Epidermal melanocyte (primary cell): ENCODE data around the gene PCYT2.
"Not testable (repeated sequence)": the region's sequence is repeated elsewhere in the genome, so short reads cannot be mapped to it uniquely, and the experiment has no call there.

Experiments used
- DNase-seq: peaks from one replicate; pipeline ENCODE4 v3.0.0; 2011; ENCODE audit warnings: low spot score; ENCODE audit not compliant: insufficient read length

Gene PCYT2

DNA sequence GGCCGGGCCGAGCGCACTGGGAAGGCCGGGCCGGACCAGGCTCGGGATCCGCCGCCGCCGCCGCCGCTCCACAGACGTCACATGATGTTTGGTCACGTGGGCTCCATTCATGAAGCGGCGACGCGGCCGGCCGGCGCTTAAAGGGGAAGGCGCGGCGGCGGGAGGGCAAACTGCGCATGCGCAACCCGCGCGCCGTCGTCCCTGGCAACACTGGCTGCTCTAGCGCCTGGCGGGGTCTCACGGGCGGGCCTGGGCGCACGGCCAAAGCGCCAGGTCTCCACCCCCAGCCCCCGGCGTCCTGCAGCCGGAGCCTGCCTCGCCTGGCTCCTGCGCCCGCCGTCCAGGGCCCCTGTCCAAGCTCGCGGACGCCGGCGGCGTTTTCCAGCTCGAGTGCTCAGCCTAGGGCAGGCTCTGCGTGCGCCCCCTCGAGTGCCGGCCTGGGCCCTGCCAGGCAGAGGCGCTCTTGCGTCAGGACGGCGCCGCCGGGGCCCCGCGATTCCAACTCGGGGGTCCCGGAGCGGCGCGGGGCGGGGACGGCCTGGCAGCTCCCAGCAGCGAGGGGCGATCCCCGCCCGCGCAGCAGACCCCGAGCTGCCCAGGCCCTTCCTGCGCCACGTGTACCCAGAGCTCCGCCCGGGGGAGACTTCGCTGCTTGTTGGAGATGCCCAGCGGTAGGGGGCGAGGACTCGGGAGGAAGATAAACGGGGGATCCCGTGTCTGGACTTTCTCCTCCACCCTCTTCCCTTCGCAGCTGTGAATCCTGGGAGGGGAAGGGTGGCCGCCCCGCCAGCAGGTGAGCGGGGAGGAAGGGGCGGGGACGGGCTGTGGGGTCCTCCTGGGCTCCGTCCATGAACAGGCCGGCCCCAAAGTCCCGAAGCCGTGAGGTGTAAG lies 16.7 kb upstream of the PCYT2 start, which contains the start of gene MAFG:
Gene MAFG (minus strand): TSS at position 83 of the 891 bp plus-strand sequence. CDS start 4,550 bp downstream, outside the sequence.
- peak; percentile 98 for DNase-seq

- DNase-seq = no peak
Measured at GRCh38 chr17:81927152-81927652, 16.0 kb upstream of the PCYT2 start.

DNA sequence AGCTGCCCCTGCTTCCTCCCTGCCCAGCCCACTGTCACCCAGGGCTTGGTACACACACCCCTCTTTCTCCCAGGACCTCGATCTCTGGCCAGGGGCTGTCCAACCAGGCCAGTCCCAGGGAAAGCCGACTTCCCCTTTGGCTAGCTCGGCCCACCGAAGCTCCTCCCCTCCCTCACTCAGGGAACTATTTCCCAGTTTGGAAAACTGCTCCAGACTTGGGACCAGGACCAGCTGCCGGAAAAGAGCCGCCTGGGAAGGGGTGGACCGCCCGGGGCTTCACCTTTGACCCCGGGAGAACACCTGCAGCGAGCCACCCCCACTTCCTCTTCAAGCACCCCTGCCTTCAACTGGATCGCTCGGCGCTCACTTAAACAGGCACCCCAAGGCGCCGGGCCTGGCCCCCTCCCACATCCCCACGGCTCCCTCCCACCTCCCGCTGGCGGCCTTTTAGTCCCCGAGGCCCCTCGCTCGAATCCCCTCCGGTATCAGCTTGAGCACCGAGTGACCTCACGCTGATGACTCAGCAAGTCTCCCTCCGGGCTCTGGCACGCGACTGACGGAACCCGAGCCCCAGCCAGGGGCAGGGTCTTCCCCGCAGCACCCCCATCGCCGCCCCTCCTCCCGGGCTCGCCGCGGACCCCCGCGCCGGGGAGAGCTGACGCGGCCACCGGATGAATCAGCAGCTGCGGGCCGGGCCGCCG lies 15.4 kb upstream of the PCYT2 start:
- DNase-seq = peak; percentile 96

DNA sequence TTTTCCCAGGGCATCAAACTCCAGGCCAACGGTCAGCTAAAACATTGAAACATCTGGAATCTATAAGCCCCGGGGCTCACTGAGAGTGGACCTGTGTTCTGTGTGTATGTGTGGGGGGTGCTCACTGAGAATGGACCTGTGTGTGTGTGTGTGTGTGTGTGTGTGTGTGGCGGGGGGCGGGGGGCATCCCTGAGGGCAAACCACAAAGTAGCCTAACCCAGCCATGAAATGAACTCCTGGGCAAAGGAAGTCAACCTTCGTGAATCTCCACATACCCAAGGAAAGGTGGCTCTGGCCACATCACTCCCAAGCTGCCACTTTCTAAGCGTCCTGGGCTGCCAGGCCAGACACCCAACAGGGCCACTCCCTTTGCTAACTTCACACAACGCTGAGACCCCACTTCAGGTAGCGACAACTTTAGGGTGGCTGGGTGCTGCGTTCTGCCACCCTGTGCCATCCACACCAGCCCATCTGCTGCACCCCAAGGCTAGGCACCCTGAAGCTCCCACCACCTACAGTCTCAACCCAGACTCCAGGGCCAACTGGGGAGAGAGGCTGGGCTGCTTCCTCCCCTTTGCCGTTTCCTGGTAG lies 14.8 kb upstream of the PCYT2 start:
- no peak for DNase-seq

GRCh38 chr17:81924557-81925532 lies 13.6 kb upstream of the PCYT2 start:
- DNase-seq = no peak

- DNase-seq = peak; percentile 49
Measured at GRCh38 chr17:81923302-81924260, 12.4 kb upstream of the PCYT2 start.

DNA sequence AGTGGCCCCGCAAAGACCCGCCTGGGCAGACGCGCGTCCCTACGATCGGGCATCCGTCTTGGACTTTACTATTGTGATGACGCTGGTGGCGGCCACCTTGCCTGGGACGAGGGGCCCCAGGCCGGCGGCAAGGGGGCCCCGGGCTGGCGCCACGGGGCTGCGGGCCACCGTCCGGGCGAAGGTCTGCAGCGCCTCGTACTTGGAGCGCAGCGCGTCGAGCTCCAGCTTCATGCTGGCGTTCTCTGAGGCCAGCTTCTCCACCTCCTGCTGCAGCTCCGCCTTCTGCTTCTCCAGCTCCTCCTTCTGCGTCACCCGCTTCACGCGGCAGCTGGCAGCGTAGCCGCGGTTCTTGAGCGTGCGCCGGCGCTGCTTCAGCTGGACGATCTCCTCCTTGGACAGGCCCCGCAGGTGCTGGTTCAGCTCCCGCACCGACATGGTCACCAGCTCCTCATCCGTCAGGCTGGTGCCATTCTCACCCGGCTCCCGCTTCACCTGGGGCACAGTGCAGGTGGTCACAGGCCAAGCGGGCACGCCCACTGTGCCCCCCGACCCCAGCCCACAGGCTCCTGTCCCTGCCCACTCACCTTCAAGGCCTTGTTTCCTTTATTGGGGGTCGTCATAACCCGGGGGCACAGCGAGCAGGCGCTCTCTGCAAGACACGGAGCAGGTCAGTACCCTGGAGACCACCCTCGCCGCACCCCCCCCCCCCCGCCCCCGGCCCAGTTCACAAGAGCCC lies 11.5 kb upstream of the PCYT2 start:
- DNase-seq = no peak

GRCh38 chr17:81921996-81922565 lies 10.9 kb upstream of the PCYT2 start:
- DNase-seq = no peak

DNA sequence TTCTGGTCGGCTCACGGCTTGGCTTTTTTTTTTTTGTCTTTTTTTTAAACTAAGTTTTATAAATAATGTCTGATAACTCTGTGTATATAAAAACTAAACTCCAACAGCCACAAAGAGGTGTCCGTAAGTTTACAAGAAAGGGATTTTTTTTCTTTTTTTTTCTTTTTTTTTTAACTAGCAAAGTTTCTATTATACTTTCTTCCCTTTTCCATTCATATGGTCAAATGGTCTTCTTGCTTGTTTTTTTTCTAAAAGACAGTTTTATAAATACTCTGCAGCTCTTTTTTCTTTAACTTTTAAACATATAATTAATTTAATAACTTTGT lies 10.3 kb upstream of the PCYT2 start:
- DNase-seq = no peak

DNA sequence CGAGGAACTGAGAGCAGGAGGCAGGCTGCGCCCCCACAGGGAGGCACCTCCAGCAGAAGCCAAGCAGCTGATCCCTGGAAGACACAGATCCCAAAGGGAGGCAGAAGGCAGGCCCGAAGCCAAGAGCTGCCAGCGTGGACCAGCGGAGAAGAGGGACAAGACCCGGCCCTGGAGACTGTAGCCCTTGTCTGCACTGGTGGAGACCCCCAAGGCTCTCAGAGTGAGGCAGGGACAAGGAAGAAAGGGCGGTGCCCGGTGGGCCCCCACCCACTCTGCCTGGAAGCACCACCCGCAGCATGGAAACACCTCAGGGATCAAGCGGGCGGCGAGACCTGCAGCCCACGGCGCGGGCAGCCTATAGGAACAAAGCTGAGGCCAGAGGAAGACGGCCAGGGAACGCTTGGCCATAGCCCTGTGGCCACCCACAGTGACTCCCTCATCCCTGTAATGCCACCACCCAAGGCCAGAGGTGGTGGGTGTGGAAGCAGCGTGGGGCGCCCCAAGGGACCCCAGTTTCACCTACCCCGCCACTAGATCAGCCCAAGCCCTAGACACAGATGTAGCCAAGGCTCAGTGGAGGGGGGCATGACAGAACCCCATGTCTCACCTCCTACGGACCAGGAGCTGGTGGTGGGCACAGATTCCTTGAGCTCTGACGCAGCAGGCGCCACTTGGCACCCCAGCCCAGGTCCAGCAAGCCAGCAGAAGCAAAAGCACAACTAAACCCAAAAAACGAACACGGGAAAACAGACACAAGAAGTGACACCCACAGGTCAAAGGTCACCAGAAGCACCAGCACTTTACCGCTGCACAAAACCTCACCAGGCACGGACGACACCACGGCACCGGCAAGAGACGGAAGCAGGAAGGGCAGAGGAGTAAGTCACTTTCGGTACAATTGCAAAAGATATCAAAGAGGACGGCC lies 9.7 kb upstream of the PCYT2 start:
- DNase-seq = no peak

GRCh38 chr17:81918832-81919545 lies 7.8 kb upstream of the PCYT2 start:
- no peak for DNase-seq

DNA sequence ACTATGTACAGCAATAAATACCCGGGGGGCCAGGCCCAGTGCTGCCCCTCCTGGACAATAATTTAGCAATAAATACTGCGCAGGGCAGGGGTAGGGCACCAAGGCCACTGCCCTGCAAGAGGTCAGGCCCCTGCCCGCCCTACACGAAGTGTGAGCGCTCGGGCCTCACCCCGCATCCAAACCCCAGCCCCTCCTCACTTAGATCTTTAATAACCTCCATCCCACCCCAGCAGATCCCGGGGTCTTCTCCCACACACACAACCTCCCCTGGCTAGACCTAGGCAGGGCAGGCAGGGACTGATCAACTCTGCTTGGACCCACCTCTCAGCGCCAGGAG lies 7.1 kb upstream of the PCYT2 start:
- DNase-seq = not testable (repeated sequence)

- peak; percentile 100 for DNase-seq
Measured at GRCh38 chr17:81917565-81918332, 6.5 kb upstream of the PCYT2 start, which contains the start of gene SIRT7. Gene SIRT7, minus strand, starts transcription at chr17:81918176. Its CDS starts 45 bp downstream, at chr17:81918131.

DNA sequence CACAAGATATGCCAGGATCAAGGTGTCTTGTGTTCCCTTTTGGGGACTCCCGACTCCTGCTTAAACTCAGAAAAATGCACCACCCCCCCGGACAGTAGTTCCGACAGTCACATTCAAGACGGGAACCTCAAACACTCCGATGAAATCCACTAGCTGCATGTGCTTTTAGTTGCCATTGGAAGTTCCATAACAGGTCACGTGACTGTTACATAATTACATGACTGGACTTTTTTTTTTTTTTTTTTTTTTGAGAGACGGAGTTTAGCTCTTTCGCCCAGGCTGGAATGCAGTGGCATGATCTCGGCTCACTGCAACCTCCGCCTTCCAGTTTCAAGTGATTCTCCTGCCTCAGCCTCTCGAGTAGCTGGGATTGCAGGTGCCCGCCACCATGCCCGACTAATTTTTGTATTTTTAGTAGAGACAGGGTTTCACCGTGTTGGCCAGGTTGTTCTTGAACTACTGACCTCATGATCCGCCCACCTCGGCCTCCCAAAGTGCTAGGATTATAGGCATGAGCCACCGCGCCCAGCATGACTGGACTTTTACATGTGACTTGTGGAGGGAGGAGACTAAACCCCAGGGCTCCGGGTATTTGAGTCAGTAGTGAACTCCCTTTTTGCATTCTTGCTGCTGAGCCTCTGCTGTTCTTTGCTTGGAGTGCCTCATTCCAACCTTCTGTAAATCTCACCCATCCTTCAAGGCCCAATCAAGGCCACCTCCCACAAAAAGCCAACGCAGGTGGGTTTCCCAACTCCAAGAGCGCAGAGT lies 5.2 kb upstream of the PCYT2 start:
- no peak for DNase-seq

DNA sequence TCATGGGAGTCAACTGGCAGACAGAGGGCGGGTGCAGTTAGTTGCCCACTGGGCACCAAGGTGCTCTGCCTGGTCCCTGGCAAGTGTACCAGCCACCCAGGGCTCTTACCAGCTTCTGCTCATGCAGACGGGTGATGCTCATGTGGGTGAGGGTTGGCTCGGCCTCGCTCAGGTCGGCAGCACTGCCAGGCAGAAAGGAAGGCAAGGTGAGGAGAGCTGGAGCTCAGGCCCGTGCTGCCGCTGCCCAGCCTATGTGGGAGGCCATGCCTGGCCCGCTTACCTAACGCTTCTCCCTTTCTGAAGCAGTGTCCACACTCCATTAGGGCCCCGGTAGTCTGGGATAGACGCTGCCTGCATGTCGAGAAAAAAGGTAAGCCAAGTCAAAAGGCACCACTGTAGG lies 4.1 kb upstream of the PCYT2 start:
- no peak for DNase-seq
